HG02678 (cell line): ENCODE measurements around the gene ARSA.

Experiments
- ATAC-seq: cut with Tn5 transposase; IDR thresholded peaks from one replicate; pipeline ENCODE4 v1.9.1; 2021; ENCODE audit warnings: mild to moderate bottlenecking, moderate library complexity; ENCODE audit not compliant: unreplicated experiment

The ARSA gene

DNA sequence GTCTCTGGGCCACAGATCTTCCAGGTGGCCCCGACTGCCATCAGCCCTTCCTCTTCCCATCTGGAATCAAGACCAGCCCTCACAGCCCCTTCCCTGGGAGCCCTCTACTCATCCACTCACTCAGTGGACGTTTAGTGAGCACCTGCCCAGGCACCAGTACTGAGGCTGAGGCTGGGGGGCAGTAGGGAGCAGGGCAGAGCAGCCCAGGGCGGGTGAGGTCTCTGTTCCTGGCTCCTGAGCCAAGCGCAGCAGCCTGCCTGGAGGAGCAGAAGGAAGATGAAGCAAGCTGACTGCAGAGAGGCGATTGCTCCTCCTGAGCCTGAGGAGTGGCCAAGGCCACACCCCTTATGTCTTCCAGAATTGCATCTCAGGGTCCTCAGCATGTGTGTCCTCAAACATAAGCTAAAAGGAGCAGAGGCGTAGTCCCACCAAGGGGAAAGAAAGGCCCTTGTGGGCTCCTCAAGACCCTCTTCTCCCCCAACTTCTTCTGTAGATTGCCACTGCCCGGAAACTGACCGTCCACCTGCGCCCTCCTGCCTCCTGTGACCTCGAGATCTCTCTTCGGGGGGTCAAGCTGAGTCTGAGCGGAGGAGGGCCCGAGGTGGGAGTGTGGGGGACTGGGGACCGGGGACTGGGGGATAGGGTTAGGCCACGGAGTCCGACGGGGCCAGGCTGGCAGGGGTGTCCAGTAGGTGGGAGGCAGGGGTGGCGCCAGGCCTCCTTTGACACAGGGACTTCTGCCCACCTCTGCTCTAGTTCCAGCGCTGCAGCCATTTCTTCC is 21.6 kb downstream of the ARSA start:
- no peak for ATAC-seq

DNA sequence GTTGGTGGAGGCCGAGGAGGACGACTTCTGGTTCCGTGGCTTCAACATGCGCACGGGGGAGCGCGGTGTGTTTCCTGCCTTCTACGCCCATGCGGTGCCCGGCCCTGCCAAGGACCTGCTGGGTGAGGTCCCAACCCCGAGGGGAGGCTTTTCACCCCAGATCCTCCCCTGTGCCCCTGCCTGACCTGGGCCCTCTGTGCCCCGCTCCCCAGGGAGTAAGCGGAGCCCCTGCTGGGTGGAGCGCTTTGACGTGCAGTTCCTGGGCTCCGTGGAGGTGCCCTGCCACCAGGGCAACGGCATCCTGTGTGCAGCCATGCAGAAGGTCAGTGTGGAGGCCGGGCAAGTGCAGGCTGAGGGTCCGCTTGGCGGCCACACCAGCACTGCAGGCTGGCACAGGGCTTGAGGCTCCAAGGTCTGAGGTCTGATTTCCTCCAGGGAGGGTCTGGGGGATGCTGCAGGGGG is 22.3 kb downstream of the ARSA start:
- no peak for ATAC-seq

DNA sequence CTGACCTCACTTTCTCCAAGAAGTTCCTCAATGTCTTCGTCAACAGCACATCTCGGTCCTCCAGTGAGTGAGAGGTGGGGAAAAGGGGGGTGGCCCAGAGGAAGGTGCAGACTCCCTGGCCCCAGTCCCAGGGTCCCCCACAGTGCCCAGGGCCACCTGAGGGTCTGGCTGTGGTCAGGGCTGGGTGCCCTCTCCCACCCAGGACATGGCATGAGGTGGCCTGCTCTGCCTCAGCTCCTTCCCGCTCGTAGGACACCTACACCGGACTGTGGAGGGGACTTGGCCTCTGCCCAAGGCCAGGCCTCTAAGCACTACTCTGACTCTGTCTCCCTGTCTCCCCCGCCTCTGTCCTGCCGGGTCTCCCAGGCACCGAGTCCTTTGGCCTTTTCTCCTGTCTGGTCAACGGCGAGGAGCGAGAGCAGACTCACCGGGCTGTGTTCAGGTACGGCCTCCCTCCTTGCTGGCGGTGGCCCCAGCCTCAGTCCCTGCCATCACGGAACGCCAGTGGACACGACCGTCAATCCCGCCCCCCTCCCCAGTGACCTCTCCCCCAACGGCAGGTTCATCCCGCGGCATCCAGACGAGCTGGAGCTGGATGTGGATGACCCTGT is 22.8 kb downstream of the ARSA start:
- no peak for ATAC-seq

DNA sequence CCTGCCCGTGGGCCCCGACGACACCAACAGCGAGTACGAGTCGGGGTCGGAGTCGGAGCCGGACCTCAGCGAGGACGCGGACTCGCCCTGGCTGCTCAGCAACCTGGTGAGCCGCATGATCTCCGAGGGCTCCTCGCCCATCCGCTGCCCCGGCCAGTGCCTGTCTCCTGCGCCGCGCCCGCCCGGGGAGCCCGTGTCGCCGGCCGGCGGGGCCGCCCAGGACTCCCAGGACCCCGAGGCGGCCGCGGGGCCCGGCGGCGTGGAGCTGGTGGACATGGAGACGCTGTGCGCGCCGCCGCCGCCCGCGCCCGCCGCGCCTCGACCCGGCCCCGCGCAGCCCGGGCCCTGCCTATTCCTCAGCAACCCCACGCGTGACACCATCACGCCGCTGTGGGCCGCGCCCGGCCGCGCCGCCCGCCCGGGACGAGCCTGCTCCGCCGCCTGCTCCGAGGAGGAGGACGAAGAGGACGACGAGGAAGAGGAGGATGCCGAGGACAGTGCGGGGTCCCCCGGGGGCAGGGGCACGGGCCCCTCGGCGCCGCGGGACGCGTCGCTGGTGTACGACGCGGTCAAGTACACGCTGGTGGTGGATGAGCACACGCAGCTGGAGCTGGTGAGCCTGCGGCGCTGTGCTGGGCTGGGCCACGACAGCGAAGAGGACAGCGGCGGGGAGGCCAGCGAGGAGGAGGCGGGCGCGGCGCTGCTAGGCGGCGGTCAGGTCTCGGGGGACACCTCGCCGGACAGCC is 23.5 kb downstream of the ARSA start:
- no peak for ATAC-seq

DNA sequence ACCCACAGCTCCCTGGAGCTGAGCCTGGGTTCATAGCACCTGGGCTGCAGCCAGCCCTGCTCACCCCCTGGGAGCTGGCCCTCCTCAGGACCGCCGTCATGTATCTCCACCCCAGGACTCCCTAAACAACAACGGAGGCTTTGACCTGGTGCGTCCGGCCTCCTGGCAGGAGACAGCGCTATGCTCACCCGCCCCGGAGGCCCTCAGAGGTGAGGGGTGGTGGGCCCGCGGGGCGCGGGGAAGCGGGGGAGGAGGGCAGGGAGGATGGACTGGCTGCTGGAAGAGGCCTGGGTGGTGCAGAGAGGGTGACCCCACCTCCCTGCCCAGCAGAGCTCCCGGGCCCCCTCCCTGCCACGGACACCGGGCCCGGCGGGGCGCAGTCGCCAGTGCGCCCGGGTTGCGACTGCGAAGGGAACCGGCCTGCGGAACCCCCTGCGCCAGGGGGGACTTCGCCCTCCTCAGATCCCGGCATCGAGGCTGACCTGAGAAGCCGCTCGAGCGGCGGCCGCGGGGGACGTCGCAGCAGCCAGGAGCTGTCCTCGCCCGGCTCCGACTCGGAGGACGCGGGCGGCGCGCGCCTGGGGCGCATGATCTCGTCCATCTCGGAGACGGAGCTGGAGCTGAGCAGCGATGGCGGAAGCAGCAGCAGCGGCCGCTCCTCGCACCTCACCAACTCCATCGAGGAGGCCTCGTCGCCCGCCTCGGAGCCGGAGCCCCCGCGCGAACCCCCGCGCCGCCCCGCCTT is 24.3 kb downstream of the ARSA start:
- ATAC-seq: no peak

DNA sequence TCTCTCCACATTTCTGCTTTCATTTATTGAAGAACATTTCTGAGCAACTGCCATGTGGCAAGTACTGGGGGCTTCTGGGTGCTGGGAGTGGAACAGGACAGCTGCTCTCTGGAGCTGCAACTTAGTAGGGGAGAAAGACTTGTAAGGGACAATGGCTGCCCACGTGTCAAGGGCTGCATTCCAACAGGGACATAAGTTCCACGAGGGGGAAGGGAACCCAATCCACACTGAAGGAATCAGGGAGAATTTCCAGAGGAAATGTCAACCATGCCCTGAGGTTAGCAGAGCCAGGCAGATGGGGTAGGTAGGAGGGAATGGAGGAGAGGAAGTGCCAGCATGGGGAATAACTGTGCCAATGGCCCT is 25.6 kb downstream of the ARSA start:
- ATAC-seq: no peak

DNA sequence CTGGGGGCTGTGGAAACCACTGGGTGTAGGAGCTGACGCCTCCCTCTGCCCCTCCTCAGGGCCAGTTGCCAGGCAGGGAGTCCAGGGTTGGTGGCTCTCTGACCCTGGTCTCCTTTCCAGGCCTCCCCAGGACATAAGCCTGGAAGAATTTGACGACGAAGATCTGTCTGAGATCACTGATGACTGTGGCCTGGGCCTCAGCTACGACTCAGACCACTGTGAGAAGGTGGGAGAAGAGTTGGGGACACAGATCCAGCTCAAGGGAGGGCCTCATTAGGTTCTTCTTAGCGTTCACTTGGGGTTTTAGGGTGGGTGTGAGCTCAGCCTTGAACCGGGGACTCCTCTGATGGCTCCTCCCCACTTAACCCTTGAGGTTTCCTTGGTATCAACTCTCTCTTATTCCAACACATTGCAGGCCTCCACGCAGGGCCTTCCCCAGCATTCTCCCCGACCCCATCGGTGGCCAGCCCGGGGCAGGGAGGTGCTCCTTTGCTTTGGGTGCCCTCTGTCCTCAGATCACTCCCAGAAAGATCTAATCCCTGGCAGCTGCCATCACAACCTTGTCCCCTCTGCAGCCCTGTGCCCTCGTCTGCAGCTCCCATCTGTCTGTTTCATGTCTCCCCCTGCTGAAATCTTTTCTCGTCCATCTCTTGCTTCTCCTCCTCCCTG is 26.1 kb downstream of the ARSA start:
- no peak for ATAC-seq

DNA sequence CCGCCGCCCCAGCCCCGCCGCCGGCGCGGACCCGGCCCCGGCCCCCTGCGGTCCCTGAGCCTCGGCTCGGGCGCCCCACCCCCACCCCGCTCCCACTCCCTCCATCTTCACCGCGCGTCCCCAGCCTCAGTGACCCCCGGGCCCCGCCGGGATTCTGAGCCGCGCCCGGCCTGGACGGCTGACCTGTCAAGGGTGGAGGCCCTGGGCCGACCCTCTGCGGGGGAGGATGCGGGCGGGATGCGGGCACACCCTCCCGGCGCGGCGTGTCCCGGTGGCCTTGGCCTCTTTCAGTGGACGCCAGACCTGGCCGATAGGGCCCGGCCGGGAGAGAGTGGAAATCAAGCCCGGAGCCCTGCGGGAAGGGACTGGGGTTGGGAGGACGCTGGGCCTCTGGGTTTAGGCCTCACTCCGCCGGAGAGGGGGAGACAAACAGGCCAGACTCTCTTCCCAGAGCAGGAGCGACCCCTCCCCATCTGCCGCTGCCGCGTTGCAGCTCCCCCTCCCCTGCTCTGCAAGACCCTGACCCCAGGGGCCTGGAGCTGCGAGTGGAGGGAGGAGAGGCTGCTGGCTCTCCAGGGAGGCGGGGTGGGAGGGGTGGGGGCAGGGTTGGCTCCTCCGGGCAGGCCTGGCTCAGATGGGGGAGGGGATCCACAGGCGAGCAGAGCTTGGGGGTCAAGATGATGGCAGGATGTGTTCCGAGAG is 26.8 kb downstream of the ARSA start:
- ATAC-seq: no peak

DNA sequence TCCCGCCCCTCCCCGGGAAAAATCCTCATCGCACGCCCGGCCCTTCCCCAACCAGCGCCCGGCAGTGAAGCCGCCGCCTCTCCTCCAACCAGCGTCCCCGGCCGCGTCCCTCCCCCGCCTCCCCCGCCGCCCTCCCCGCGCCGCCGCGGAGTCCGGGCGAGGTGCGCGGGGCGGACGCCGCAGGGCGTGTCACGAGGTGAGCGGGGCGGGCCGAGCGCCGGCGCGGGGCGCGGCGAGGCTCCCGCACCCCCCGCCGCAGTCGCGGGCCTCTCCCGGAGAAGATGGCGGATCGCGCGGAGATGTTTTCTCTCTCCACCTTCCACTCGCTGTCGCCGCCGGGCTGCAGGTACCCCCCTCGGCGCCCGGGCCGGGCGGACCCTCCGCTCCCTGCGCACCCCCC is 27.4 kb downstream of the ARSA start, which contains the start of gene MAPK8IP2:
Gene MAPK8IP2, plus strand, starts transcription at position 256 of the 400 bp plus-strand sequence. Its CDS starts 26 bp downstream, at position 282.
- ATAC-seq: no peak

DNA sequence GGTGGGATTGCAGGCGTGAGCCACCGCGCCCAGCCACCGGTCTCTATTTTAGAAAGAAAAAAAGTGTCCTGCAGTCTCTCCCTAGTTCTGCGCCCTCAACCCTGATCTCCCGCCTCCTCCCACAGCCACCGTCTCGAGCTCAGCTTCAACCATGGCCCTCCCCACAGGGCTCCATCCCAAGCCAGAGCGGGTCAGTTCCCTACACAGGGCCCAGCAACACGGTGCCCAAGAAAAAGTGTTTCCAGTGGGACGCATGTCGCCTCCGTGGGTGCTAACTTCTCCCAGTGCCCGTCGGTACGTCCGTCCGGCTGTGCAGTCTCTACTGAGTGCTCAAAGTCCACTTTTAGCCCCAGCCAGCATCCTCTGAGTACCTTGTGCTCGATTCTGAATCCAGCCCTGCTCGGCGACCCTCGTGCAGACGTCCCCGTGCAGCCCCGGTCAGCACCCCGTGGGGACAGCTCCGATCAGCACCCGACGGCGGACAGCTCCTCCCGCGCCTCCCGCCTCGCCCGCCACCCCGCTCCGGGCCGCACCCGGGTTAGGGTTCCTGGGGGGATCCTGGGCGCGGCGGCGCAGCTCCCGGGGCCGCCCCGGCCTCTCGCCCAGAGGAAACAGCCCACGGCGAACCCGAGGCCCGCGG is 28.0 kb downstream of the ARSA start:
- ATAC-seq: no peak

DNA sequence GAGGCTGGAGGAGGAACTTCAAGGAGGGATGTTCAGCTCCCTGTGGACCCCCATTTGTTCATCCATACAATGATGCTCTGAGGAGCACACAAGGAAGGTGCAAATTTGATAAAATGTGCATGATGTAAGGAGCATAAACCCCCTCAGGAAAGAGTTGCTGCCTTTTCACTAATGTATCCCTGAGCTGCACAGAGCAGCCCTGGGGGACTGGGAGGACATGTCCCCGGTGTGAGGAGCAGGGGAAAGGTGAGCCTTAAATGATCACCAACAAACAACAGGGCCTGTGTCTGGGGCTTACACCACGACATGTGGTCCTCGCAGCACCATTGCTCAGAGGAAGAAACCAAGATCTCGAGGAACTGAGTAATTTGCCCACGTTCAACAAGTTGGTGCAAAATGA is 30.9 kb downstream of the ARSA start:
- ATAC-seq: no peak

DNA sequence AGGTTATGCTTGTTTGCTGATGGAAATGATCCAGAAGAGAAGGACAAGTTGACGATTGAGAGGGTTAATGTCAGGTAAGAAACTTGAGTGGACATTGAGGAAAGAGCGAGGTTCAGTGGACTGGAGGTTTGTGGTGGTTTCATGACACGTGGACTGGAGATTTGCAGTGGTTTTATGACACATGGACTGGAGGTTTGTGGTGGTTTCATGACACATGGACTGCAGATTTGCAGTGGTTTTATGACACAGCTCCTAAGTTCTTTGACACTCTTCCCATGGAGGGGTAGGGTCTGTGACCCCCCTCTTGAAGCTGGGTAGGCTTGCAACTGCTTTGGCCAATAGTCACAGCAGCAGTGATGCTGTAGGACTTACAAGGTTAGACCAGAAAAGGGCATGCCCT is 32.8 kb downstream of the ARSA start:
- ATAC-seq: no peak

DNA sequence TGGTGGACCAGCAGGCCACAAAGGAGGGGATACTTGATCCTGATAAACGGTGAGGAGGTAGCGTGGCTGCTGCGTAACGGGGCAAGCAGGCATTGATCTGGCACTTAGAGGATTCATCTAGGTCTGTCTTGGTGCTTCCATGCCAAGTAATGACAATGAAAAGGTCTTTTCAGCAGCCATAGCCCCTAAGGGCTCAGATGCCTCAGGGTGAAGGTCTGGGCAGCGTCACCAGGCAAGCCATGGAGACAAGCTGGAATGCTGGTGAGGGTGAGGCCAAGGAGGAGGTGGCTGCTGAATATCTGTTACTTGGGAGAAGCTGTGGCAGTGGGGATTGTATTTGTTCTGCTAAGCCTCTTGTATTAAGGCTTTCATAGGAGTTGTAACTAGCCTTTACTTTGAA is 40.5 kb downstream of the ARSA start:
- no peak for ATAC-seq

DNA sequence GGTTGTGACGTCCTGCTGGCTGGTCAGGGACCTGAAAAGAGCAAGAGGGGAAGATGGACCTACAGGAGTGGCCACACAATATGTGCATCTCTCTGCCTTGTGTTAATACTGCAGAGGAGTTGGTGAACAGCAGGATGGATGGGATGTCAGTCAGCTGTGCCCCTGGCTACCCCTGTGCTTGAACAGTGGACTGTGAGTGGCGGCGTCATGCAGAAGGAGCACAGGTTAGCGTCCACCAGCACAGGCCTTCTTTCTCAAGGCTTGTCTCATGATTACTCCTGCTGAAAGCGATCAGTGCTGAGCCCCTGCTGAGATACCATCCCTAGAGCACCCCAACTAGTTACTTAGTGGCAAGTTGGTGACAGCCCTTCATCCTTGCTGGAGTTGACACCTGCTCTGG is 41.5 kb downstream of the ARSA start:
- ATAC-seq: no peak

DNA sequence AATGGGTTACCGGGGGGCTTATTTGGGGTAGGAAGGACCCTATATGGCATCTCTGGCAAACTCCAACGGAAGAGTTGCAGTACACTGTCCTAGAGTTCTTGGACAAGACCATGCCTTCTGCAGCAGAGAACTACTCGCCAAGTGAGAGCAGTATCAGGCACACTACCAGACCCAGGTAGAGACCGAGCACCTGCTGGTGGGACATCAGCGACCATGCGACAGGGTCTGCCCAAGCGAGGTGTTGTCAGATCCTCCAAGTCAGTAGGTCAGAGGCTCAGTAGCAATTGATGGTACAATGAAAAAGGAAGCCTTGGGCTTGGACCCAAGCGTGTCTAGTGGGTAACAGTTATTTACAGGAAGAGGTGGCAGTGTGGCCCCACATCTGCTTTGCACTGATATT is 42.2 kb downstream of the ARSA start:
- no peak for ATAC-seq

DNA sequence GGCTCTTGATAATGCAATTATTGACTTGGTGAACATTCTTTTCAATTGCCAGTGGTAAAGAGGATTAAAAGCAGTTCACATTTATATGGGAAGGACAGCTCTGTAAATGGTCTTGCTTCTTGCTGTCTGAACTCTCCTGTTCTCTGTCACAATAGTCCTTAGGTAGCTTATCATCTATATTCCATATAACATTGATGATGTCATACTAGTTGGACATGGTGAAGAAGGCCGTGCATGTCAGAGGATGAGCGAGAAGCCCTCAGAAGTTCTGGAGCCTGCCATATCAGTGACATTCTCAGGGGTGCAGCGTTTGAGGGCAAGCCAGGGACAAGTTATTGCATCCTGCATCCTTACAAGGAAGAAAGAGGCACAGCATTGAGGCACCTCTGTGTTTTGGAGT is 42.7 kb downstream of the ARSA start:
- ATAC-seq: no peak

DNA sequence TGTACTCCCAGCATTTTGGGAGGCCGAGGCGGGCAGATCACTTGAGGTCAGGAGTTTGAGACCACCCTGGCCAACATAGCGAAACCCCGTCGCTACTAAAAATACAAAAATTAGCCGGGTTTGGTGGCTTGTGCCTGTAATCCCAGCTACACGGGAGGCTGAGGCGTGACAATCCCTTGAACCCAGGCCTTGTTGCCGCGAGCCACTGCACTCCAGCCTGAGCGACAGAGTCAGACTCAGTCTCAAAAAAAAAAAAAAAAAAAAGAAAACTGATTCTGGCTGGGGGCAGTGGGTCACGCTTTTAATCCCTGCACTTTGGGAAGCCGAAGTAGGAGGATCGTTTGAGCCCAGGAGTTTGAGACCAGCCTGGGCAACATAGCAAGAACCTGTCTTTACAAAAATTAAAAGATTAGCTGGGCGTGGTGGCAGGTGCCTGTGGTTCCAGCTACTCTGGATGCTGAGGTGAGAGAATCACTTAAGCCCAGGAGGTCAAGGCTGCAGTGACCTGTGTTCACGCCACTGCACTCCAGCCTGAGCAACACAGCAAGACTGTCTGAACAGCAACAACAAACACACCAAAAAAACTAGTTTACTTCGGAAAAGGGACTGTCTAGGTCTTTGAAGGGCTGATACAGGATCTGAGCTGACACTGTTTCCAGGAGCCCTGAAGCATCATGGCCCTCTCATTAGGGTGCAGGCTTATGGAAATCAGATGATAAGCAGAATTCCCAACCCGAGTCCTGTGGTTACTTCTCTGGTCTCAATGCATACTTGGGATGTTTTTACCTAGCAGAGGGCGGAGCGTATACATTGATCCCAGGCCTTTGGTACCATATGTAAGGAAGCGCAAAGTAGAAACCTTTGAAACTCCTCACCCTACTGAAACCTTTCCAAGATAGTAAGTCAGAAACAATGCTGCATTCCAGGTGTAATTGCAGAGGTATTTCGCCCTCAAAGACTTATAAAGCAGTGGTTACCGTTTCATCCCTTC is 43.6 kb downstream of the ARSA start:
- ATAC-seq: no peak

DNA sequence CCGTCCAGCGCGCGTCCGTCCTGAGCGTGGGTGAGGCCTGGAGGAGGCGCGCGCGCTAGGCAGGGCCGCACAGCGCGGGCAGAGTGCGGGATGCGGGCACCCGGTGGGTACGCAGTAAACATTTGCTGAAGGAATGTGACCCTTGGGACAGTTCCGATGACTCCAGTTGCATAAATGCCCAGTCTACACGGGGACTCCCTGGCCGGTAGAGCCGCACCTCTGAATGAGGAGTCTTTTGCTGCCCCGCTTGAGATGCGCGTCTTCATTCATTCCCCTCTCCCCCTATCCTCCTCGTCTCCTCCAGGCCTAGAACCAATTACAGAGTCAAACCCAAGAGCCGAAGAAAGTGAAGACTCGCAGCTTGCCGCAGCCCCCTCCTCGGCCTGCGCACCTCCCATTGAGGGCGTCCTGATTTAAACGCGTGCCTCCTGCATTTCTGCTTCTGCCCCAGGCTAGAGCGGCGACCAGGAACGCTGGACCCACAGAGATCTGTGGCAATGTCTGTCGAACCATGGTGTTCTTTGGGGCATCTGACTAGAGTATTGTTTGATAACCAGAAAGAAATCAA is 44.6 kb downstream of the ARSA start:
- ATAC-seq: peak; percentile 19
